ENCODE results near the gene GLS2. TPM values are rescaled to one million over a fixed set of nuclear protein-coding genes. Genes with fewer than 3 reads are reported as not detected.

Gene GLS2
- total and polyA plus RNA-seq, 2 donors from 2014 or later: 2.5 to 5.6 TPM

GRCh38 chr12:56451147-56451546, 36.8 kb downstream of the GLS2 start:
- Histone ChIP-seq H3K4me3 (ENCODE audit: low read length in 3 of 3) (no peak overlapping the region), H3K36me3 (ENCODE audit: control insufficient read depth in 2 of 3, insufficient read depth in 3 of 3, low read length in 3 of 3) (no peaks in the 10 kb centered on the region), H3K9me3 (ENCODE audit: control insufficient read depth in 2 of 3, insufficient read depth in 1 of 3, low read length in 3 of 3) (no peaks in the 10 kb centered on the region), H3K4me1 (ENCODE audit: control insufficient read depth in 2 of 3, insufficient read depth in 2 of 3, low read depth in 1 of 3, low read length in 3 of 3) (no peaks in the 10 kb centered on the region), H3K9ac (ENCODE audit: low read length in 3 of 3) (no peak overlapping the region), H3K27ac (ENCODE audit: low read depth in 2 of 2, low read length in 2 of 2) (no peak overlapping the region), H3K27me3 (ENCODE audit: control insufficient read depth, insufficient read depth, low read length) (no peaks in the 10 kb centered on the region)
- intact Hi-C loops (cut with DNase I): no loop called here
- no peak for FAIRE-seq
- DNase-seq: no peak
- TF ChIP-seq CTCF (IDR thresholded peaks at IDR 0.05; ENCODE audit: borderline replicate concordance, extremely low read depth, insufficient read depth): no peak

DNA sequence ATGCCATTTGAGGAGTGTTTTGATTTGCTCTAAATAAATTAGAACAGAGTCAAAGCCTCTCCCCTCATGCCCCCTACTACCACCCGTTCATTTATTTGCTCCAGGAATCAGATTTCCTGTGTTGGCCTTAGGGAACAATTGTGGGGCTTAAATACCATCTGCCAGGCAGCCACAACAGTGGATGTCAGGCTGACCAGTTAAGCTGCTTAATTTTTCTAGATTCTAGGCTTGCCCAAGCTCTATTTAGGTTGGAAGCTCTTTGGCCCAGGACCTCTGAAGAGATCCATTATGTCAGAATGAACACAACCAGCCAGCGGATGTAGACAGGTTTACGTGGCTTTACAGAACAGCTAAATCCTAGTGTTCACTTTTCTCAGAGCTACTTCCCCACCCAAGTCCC, 37.7 kb downstream of the GLS2 start:
- no peak for FAIRE-seq
- intact Hi-C loops (cut with DNase I): no loop called here
- Histone ChIP-seq H3K9me3 (ENCODE audit: control insufficient read depth in 2 of 3, insufficient read depth in 1 of 3, low read length in 3 of 3) (no peaks in the 10 kb centered on the region), H3K27ac (ENCODE audit: low read depth in 2 of 2, low read length in 2 of 2) (no peak overlapping the region), H3K36me3 (ENCODE audit: control insufficient read depth in 2 of 3, insufficient read depth in 3 of 3, low read length in 3 of 3) (no peaks in the 10 kb centered on the region), H3K27me3 (ENCODE audit: control insufficient read depth, insufficient read depth, low read length) (no peaks in the 10 kb centered on the region), H3K4me1 (ENCODE audit: control insufficient read depth in 2 of 3, insufficient read depth in 2 of 3, low read depth in 1 of 3, low read length in 3 of 3) (no peaks in the 10 kb centered on the region), H3K9ac (ENCODE audit: low read length in 3 of 3) (no peak overlapping the region), H3K4me3 (ENCODE audit: low read length in 3 of 3) (no peak overlapping the region)
- no peak for TF ChIP-seq CTCF (IDR thresholded peaks at IDR 0.05; ENCODE audit: borderline replicate concordance, extremely low read depth, insufficient read depth)
- no peak for DNase-seq

DNA sequence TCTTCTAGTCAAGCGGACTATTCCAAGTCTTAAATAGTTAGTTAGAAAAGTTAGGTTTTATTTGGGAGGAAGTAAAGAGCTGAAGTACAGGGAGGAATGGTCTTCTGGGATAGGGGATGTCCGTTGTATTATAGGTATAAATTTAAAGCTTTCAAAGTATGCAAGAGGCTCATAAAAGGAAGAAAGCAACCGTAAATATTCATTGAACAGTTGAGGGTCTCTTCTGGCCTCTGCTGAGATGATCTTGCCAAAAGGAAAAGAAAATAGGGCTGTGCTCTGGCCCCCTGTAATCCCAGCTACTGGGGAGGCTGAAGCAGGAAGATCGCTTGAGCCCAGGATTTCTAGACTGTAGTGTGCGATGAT, 38.4 kb downstream of the GLS2 start:
- Histone ChIP-seq H3K9me3 (ENCODE audit: control insufficient read depth in 2 of 3, insufficient read depth in 1 of 3, low read length in 3 of 3) (no peaks in the 10 kb centered on the region), H3K27ac (ENCODE audit: low read depth in 2 of 2, low read length in 2 of 2) (peak overlapping the region; percentile 78 to 79), H3K9ac (ENCODE audit: low read length in 3 of 3) (peak overlapping the region; percentile 38 to 90 (median 81)), H3K36me3 (ENCODE audit: control insufficient read depth in 2 of 3, insufficient read depth in 3 of 3, low read length in 3 of 3) (no peaks in the 10 kb centered on the region), H3K4me3 (ENCODE audit: low read length in 3 of 3) (peak overlapping the region; percentile 76 to 89 (median 82)), H3K27me3 (ENCODE audit: control insufficient read depth, insufficient read depth, low read length) (no peaks in the 10 kb centered on the region), H3K4me1 (ENCODE audit: control insufficient read depth in 2 of 3, insufficient read depth in 2 of 3, low read depth in 1 of 3, low read length in 3 of 3) (no peaks in the 10 kb centered on the region)
- intact Hi-C loops (cut with DNase I): no loop called here
- DNase-seq (no peak), FAIRE-seq (no peak)
- no peak for TF ChIP-seq CTCF (IDR thresholded peaks at IDR 0.05; ENCODE audit: borderline replicate concordance, extremely low read depth, insufficient read depth)

All from kidney (tissue), 14 donors.